ENCODE results near the gene ZYG11A. TPM values are rescaled to one million over a fixed set of nuclear protein-coding genes. Genes with fewer than 3 reads are reported as not detected.

Gene ZYG11A
- total and polyA plus RNA-seq, 9 donors, result 0.02 to 0.13 (median 0.08) TPM; not detected in 4

DNA sequence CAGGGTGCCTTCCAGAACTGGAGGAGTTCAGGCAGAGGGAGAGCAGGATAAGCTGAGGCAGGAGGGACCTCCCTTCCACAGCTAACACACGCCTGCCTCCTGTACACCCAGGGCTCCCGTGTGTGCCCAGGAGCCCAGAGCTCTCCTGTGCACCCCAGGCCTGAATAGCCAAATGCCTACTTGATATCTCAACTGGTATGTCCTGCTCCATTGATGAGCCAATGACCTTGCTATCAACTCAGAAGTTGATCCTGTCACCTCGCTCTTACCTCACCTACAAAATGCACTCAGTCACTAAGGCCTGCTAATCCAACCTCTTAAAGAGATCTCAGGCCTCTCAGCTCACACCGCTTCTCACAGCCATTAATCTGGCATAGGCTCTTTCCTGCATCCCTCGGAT lies 71.9 kb downstream of the ZYG11A start:
- Histone ChIP-seq H3K4me1 (ENCODE audit: insufficient read depth) (peaks cover 24% of the 10 kb centered on the region), H3K36me3 (no peaks in the 10 kb centered on the region), H3K9me3 (no peaks in the 10 kb centered on the region), H3K4me3 (no peak overlapping the region), H3K27ac (no peak overlapping the region), H3K27me3 (no peaks in the 10 kb centered on the region)
- TF ChIP-seq, protein P1, sequence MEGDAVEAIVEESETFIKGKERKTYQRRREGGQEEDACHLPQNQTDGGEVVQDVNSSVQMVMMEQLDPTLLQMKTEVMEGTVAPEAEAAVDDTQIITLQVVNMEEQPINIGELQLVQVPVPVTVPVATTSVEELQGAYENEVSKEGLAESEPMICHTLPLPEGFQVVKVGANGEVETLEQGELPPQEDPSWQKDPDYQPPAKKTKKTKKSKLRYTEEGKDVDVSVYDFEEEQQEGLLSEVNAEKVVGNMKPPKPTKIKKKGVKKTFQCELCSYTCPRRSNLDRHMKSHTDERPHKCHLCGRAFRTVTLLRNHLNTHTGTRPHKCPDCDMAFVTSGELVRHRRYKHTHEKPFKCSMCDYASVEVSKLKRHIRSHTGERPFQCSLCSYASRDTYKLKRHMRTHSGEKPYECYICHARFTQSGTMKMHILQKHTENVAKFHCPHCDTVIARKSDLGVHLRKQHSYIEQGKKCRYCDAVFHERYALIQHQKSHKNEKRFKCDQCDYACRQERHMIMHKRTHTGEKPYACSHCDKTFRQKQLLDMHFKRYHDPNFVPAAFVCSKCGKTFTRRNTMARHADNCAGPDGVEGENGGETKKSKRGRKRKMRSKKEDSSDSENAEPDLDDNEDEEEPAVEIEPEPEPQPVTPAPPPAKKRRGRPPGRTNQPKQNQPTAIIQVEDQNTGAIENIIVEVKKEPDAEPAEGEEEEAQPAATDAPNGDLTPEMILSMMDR (IDR thresholded peaks at IDR 0.05), result no peak
- TF ChIP-seq POLR2A (IDR thresholded peaks at IDR 0.05), result no peak
- no peak for TF ChIP-seq EP300 (IDR thresholded peaks at IDR 0.05)
- no peak for DNase-seq
- intact Hi-C loops (cut with DNase I), result no loop called here
- WGBS, 3 donors, result 89 to 93% (median 93%) methylated on average over 5 of the region's 5 CpGs

DNA sequence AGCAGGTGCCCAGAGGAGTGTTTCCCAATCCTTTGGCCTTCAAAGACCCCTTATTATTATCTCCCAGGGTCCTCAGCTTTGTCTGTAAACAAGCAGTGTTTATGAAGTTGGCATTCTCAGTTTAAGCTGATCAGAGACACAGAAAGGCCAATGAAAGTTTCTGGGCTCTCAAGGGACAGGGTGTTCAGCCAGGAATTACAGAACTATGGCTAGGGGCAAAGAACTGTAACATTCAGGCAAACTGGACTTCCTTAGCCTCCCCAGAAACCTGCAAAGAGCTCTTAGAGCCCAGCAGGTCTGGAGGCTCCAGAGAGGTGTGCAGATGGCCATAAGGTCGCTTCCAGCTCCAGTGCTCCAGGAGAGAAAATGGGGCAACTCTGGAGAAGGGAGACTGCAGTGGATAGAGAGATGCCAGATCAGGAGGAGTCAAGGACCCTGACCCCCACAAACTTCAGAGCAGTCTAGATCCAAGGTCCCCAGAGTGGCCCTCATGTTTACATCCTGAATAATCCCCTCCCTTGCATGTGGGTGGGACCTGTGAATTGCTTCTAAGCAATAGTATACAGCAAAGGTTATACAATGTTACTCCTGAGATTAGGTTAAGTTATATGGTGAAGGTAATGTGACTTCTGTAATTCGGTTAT lies 72.8 kb downstream of the ZYG11A start:
- Histone ChIP-seq H3K27me3 (no peaks in the 10 kb centered on the region), H3K4me3 (no peak overlapping the region), H3K27ac (no peak overlapping the region), H3K4me1 (ENCODE audit: insufficient read depth) (peaks cover 28% of the 10 kb centered on the region), H3K9me3 (no peaks in the 10 kb centered on the region), H3K36me3 (no peaks in the 10 kb centered on the region)
- intact Hi-C loops (cut with DNase I), result no loop called here
- no peak for DNase-seq
- no peak for TF ChIP-seq EP300 (IDR thresholded peaks at IDR 0.05)
- TF ChIP-seq, protein P1 (IDR thresholded peaks at IDR 0.05), result no peak
- no peak for TF ChIP-seq POLR2A (IDR thresholded peaks at IDR 0.05)
- 87 to 95% (median 94%) methylated on average over 2 of the region's 2 CpGs for WGBS, 3 donors

DNA sequence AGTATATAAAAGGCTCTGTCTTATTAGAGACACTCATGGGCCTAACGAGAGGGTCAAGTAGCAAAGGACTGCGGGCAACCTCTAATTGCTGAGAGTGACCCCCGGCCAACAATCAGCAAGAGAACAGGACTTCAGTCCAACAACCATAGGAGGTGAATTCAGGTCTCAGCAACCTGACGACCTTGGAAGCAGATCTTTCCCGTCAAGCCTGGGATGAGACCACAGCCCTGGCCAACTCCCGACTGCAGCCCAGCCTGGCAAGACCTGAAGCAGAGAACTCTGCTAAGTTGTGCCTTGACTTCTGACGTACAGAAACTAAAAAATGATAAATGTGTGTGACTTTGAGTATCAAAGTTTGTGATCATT lies 73.3 kb downstream of the ZYG11A start:
- intact Hi-C loops (cut with DNase I), result no loop called here
- no peak for DNase-seq
- WGBS, 3 donors, result 70 to 75% (median 74%) methylated on average over 7 of the region's 7 CpGs
- Histone ChIP-seq H3K27me3 (no peaks in the 10 kb centered on the region), H3K36me3 (no peaks in the 10 kb centered on the region), H3K4me1 (ENCODE audit: insufficient read depth) (peaks cover 28% of the 10 kb centered on the region), H3K4me3 (no peak overlapping the region), H3K27ac (peak overlapping the region in 1 of 2 donors; percentile 53), H3K9me3 (no peaks in the 10 kb centered on the region)
- TF ChIP-seq EP300 (IDR thresholded peaks at IDR 0.05), result no peak
- TF ChIP-seq POLR2A (IDR thresholded peaks at IDR 0.05), result no peak
- TF ChIP-seq, protein P1 (IDR thresholded peaks at IDR 0.05), result no peak

DNA sequence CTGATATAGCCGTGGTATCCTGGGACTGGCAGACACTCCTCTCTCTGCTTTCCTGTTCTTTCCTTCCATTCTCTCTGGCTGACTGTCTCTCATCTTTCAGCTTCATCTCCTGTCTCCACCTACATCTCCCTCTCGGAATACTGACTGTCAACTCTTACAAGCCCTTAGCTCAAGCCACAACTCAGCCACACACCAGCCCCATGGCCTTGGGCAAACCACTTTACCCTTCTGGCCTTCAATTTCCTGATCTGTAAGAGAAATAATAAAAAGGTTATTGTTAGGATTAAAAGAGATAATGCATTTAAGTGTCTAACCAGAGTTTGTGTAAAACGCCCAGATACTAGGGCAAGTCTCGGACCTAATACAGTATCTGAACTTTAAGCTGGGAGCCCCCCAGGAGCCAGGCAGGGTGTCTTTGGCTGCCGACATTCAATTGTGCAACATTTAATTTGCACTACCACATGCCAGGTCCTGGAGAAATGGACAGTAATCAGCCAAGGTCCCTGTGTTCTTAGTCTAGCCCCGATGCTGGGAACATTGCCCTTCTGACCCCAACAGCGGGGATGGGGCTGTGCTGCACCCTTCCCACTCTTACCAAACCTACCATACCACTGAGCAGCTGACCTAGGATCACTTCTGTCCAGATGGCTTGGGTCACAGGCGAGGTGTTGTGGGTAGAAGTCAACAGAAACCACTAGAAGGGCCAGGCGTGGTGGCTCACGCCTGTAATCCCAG lies 73.8 kb downstream of the ZYG11A start:
- intact Hi-C loops (cut with DNase I), result no loop called here
- TF ChIP-seq EP300 (IDR thresholded peaks at IDR 0.05) (no peak), POLR2A (IDR thresholded peaks at IDR 0.05) (no peak)
- TF ChIP-seq, protein P1 (IDR thresholded peaks at IDR 0.05), result no peak

More for the DNA sequence above, 73.8 kb downstream of the ZYG11A start:
- Histone ChIP-seq H3K36me3 (no peaks in the 10 kb centered on the region), H3K9me3 (no peaks in the 10 kb centered on the region), H3K27me3 (no peaks in the 10 kb centered on the region), H3K27ac (peak overlapping the region in 1 of 2 donors; percentile 53), H3K4me3 (no peak overlapping the region), H3K4me1 (ENCODE audit: insufficient read depth) (peaks cover 28% of the 10 kb centered on the region)
- 59 to 71% (median 61%) methylated on average over 10 of the region's 10 CpGs for WGBS, 3 donors
- peak in 1 of 5 donors; percentile 52 for DNase-seq
